GM20431 (cell line): Measurements from ENCODE around the gene KCNAB2.

ENCODE experiments used
- in situ Hi-C: fragments of 300-500 bp; cut with MseI, MboI; formaldehyde crosslinking; loops from one replicate; pipeline ENCODE4 v1.15.0; 2020; ENCODE audit warnings: low sequenced_read_pairs; ENCODE audit not compliant: unreplicated experiment

The KCNAB2 gene

GRCh38 chr1:6028042-6028850, 17.4 kb upstream of the KCNAB2 start:
- in situ Hi-C loops = no loop called here

GRCh38 chr1:6029351-6029750, 16.3 kb upstream of the KCNAB2 start:
- in situ Hi-C loops = no loop called here

- in situ Hi-C loops = no loop called here
These were observed 15.6 kb upstream of the KCNAB2 start for GRCh38 chr1:6030132-6030531.

DNA sequence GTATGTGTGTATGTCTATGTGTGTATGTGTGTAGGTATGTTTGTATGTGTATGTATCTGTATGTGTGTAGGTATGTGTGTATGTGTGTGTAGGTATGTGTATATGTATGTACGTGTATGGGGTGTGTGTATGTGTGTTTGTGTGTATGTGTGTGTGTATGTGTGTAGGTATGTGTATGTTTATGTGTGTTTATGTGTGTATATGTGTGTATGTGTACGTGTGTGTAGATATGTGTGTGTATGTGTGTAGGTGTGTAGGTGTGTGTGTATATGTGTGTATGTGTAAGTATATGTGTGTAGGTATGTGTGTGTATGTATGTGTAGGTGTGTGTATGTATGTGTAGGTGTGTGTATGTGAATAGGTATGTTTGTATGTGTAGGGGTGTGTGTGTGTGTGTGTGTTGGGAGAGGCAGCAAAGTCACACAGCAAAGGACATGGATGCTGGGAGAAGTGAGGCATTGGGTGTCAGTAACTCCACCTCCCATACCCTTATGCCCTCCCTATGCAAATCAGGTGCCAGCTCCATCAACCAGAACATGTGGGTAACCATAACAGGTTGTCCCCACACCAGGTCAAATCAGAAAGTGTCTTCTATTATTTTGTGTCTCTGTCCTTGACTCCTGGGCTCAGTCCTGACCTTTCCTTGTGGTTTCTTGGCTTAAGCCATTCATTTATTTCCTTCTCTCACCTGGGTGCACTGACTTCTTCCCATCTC, 15.0 kb upstream of the KCNAB2 start:
- in situ Hi-C loops = no loop called here

GRCh38 chr1:6033124-6033523, 12.6 kb upstream of the KCNAB2 start:
- in situ Hi-C loops = no loop called here

- in situ Hi-C loops = no loop called here
These were observed 11.5 kb upstream of the KCNAB2 start for GRCh38 chr1:6033986-6034749.

DNA sequence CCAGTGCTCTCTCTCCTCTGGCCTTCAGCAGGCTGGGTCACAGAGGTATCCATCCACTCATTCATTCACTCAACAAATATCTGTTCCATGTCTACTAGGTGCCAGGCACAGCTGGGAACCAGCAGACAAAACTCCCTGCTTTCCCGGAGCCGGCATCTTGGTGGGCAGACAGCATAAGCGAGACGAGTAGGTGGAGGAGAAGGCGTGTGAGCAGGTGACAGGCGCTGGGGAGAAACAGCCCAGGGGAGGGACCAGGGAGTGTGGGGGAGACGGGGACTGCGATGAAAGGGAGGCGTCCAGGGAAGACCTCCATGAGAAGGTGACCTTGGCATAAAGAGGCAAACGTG, 11.0 kb upstream of the KCNAB2 start:
- in situ Hi-C loops = no loop called here

DNA sequence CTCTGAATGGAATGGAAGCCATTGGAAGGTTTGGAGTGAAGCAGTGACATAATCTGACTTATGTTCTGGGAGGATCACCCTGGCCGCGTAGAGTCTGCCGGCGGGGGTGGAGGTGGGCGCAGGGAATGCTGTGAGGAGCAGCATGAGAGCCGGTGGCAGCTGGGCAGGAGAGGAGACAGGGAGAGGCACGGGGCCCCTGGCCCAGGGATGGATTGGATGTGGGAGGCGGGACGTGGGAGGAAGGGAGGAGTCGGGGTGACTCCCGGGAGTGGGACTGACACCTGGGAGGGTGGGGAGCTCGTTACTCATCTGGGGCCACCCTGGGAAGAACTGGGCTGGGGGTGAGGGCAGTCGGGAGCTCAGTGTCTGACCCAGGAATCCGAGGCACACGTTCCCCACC, 10.4 kb upstream of the KCNAB2 start:
- in situ Hi-C loops = no loop called here

DNA sequence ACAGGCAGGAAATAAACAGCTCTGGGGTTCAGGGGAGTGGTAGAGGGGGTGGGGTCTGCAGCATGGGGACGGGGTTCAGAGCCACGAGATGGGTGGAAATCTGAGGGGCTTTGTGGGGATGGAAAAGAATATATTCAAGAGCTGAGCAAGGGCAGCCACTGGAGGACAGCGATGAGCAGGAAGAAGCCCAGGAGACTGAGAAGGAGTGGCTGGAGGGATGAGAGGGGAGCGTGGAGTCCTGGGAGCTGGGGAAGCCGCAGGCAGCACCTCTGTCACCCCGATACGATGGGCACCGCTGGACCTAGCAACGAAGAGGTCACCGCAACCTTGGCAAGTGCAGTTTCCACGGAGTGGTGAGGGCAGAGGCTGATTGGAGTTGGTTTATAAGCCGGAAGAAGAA, 10.0 kb upstream of the KCNAB2 start:
- in situ Hi-C loops = no loop called here

DNA sequence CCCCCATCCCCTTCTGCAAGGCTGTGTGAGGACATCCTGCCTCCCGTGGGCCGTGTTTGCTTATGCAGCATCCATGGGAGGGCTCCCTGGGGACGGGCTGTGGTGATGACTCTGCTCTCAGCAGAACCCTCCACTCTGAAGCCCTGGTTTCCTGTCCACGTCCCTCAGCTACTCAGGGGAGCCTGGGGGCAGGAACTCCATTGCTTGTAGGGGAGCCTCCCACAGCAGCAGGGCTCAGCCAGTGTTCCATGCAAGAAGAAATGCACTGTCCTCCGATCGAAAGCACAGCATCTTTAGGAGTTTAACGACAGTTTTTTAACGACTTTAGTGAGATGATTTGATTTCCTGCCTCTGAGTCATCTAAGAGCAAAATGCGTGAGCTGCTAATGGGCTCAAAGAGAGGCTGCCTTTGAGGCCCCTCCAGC, 8.3 kb upstream of the KCNAB2 start:
- in situ Hi-C loops = no loop called here

DNA sequence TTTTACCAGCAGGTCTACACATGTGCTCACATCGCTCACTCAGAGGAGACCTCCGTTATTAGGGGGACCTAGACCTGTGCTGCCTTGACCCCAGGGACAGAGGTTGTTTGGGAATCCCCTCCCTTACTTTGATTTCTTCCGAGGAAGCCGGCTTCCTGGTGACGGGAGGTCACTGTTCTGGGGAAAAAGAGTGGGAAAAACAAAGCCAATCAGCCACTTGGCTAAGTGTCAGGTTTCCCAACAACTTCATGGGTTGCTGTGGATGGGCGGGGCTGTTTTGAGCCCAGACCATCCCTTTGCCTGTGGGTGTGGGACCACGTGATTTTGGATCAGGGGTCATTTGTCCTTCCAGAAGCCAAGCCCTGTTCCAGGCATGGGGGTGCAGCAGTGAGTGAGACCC, 7.1 kb upstream of the KCNAB2 start:
- in situ Hi-C loops = no loop called here

GRCh38 chr1:6039031-6039430, 6.7 kb upstream of the KCNAB2 start:
- in situ Hi-C loops = no loop called here

GRCh38 chr1:6040444-6040843, 5.2 kb upstream of the KCNAB2 start:
- in situ Hi-C loops = no loop called here

DNA sequence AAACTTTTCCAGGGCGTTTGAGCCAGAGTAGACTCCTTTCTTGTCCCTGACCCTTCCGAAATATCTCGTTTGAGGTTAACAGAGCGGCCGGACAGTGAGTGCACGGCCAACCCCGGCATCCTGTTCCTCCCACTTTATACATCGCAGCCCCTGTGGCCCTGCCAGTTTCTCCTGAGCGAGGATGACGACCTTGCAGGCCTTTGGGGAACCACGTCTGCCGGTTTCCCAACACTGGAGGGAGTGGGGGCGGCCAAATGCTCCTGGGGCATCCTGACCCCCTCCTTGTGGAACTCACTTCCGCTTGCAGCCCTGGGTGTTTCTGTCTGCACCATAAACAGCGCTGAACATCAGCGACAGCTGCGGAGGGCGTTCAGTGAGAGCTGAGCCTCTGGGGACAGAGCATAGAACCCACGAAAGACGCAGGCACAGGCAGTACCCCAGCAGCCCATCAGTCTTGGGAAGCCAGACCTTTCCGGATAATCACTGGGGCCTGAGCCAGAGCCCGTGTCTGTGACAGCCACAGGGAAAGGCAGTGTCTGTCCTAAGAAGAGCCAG, 4.8 kb upstream of the KCNAB2 start:
- in situ Hi-C loops = no loop called here

GRCh38 chr1:6041432-6042062, 4.1 kb upstream of the KCNAB2 start:
- in situ Hi-C loops = no loop called here

GRCh38 chr1:6043561-6043960, 2.1 kb upstream of the KCNAB2 start:
- in situ Hi-C loops = no loop called here

GRCh38 chr1:6044481-6045109, 1.1 kb upstream of the KCNAB2 start:
- in situ Hi-C loops = no loop called here

DNA sequence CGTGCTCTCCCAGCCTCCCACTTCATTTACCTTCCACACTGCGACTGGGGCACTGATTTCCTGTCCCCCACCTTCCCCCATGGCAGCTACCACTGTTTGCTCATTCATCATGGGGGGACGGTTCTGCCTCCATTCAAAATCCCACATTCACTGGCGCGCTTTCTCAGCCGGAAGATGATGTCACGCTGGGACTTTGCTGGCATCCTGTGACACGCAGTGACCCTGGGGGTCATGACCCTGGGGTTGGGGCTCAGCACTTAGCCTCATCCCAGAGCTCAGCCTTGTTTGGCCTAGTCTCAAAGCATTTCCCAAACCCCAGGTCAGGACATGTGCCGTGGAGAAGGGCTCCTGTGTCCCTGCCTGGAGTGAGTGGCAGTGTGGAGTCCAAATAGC, 582 bp upstream of the KCNAB2 start:
- in situ Hi-C loops = no loop called here

DNA sequence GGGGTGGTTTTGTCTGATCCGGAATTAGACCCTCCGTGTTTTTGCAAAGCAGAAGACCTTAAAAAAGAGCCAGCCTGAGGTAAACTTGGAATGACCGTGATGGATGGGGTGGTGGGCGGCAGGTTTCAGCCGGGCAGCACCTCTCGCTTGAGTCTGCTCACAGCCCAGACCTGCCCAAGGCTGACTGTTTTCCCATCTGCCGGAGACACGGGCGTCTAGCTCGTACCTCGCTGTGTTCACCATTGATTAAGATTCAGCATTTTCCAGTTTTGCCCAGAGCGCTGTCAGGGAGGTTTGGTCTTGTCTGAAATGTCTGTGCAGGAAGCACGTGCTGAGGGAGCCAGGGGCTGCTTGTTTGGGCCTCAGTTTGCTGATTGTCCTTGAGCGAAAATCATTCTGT, 591 bp downstream of the KCNAB2 start:
- in situ Hi-C loops = no loop called here
